HG03135 (cell line): Measurements from ENCODE around the gene FBXW10B.
A peak's percentile ranks its signal among the peaks of the same experiment; 100 is the strongest.
"Not testable (repeated sequence)": the region's sequence is repeated elsewhere in the genome, so short reads cannot be mapped to it uniquely, and the experiment has no call there.

Experiments used
- ATAC-seq: cut with Tn5 transposase; IDR thresholded peaks from one replicate; pipeline ENCODE4 v1.9.1; 2021; ENCODE audit warnings: mild to moderate bottlenecking, moderate library complexity; ENCODE audit not compliant: unreplicated experiment

The FBXW10B gene, protein sequence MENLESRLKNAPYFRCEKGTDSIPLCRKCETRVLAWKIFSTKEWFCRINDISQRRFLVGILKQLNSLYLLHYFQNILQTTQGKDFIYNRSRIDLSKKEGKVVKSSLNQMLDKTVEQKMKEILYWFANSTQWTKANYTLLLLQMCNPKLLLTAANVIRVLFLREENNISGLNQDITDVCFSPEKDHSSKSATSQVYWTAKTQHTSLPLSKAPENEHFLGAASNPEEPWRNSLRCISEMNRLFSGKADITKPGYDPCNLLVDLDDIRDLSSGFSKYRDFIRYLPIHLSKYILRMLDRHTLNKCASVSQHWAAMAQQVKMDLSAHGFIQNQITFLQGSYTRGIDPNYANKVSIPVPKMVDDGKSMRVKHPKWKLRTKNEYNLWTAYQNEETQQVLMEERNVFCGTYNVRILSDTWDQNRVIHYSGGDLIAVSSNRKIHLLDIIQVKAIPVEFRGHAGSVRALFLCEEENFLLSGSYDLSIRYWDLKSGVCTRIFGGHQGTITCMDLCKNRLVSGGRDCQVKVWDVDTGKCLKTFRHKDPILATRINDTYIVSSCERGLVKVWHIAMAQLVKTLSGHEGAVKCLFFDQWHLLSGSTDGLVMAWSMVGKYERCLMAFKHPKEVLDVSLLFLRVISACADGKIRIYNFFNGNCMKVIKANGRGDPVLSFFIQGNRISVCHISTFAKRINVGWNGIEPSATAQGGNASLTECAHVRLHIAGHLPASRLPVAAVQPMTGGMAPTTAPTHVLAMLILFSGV

GRCh38 chr17:15619331-15620058, at the start of gene FBXW10B:
TSS of gene FBXW10B (minus strand) at chr17:15619704. CDS start at chr17:15619512, 192 bp downstream.
- ATAC-seq, result not testable (repeated sequence)

GRCh38 chr17:15663691-15664090, 44.2 kb upstream of the FBXW10B start:
- ATAC-seq, result no peak

GRCh38 chr17:15663176-15663575, 43.7 kb upstream of the FBXW10B start:
- ATAC-seq, result no peak

DNA sequence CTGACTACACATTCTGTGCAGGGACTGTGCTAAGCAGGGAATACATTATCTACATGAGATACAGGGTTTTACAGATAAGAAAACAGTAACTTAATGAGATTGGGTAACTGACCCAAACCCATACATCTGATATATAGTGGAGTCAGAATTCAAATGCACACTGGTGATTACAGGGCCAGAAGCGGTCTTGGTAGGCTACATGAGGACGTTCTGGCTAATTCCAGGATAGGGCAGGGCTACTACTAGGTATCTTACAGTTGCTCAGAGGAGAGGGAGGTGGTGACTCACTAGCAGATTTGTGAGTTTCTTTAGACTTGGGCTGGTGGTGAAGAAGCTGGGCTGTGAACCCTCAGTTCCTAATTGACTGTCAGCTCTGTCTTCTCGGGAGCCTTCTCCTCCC, 43.2 kb upstream of the FBXW10B start:
- no peak for ATAC-seq

DNA sequence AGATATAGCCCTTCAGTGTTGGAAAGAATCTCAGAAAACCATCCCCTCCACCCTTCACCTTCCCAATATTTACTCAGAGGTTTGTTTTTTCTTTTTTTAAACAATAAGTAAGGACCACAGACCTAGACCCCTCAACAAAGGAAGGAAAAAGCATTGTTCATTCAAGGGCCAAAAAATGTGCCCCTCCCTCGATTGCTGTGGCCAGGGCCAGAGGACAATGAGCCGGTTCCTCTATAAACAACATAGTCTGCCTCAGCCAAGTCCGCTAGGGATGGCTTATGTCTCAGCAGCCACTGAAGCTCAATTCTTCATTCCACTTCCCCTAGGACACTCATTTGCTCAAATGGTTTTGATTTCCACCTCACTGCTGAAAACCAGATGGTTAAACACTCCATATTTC, 40.6 kb upstream of the FBXW10B start:
- no peak for ATAC-seq

DNA sequence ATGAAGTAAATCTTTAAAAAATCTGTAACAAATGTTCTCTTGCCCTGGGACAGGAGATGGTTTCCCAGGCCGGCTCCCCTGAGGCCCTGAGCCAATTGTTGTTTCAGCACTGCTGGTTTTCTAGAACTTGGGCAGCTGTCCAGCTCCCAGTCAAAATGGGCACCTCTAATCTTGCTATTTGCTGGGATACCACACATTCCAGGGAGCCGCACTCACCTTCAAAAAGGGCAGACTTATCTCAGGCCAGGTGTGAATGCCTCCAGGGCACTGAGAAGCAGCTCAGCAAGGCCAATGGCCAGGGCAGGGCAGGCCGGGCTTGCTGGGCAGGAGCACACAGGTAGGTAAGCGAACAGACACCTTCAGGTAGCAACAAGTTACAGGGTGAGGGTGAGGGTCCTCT, 40.2 kb upstream of the FBXW10B start:
- ATAC-seq, result no peak

GRCh38 chr17:15659236-15659635, 39.7 kb upstream of the FBXW10B start:
- no peak for ATAC-seq

- no peak for ATAC-seq
Measured at GRCh38 chr17:15658296-15658695, 38.8 kb upstream of the FBXW10B start.

- no peak for ATAC-seq
Measured at GRCh38 chr17:15657868-15658267, 38.4 kb upstream of the FBXW10B start.

DNA sequence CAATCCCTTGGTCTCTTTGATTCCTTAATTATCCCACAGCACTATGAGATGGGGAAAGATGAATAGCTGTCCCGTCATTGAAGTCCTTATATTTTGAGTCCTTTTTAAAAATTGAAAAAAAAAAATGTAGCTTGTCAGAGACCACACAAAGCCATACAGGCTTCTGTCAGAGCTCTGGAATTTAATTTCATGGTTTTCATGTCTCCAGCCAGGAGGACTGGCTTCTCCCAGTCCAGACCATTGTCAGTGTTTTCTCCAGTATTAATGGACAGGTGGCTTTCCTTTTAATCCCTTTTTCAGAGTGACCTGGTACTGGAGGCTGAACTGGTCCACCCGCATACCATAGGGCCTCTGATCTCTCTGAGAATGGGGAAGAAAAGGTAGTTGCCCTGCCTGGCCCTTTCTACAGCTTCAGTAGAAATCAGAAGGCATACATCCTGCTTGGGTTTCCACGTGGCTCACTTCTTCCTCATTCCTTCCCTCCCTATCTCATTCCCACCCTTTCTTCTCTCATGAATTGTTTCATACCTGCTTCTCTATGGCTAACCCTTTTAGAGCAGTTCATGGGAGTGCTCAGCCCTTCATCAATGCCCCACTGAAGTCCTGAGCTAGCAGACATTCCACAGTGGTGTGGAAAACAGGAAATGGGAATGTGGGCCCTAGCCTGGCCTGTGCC, 35.5 kb upstream of the FBXW10B start:
- no peak for ATAC-seq

DNA sequence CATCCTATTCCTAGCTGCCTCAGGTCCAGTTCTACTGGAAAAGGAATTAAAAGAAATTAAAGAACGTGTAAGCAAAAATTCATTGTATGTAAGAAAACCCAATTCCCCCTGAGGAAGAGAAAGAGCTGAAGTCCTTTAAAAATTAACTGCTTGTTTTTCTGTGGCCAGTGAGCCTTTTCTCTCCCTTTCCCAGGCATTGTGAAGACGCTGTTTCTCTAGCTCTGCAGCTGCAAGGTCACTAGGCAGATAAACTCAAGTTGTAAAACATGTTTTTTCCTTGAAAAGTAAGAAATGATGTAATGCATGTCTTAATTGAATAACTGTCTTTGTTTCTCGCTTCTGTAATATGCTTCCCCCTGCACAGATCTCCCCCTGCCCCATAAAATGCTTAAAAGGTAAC, 34.9 kb upstream of the FBXW10B start:
- not testable (repeated sequence) for ATAC-seq

- no peak for ATAC-seq
Measured at GRCh38 chr17:15652960-15653359, 33.5 kb upstream of the FBXW10B start.

DNA sequence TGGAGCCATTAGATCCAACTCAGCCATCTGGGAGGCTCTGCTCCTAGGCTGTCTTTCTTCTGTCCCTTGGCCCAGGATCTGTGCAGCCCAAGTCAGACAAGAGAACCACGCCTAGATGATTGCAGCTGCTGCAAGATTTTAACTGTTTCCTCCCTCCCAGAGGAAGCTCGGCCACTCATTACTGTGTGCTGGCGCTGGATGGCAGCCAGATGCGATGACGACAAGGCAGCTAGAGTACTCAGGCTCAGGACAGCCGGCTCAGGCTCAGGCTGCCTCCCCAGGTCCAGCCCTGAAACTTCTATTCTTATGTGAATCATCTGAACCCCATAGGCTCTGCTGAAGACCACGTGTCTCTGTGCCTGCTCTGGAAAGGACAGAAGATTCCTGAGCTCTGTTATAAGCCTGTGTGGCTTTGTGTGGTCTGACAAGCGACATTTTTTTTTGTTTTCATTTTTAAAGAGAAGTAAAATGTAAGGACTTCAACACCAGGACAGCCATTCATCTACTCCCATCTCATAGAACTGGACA, 32.1 kb upstream of the FBXW10B start:
- ATAC-seq, result peak; percentile 84

DNA sequence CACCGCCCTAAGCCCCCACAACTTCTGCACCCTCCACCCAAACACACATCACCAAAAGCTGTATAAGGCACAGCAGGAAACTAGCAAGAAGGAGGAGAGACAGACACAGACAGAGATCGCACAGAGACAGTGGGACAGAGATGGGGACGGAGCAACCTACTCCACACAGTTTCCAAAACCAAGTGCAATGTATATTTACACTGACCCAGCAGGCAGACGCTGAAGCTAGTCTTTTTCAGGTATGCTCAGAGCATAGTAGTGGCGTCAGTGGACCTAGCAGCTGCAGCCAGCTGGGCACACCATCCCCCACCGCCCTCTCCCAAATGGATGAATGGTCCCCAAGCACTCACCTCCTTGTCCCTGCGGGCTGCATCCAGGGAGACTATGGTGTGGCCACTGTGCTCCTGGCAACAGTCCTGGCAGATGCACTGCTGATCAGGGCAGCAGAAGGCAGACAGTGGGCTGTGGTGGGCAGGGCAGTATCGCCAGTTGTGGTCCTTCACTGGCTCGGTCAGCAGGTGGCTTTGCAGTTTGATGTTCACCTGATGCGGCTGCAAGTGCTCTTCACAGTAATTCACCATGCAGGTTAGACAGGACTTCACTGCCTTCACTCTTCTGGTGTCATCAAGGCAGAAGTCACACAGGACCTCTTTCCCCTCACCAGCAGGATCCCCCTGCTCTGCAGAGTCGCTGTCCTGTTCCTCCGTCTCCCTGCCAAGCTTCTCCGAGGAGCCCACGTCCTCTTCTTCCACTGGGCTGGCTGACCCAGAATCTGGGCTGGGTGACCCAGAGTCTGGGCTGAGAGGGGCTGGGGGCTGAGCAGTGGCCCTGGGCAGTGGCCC, 31.5 kb upstream of the FBXW10B start:
- ATAC-seq, result peak; percentile 12

DNA sequence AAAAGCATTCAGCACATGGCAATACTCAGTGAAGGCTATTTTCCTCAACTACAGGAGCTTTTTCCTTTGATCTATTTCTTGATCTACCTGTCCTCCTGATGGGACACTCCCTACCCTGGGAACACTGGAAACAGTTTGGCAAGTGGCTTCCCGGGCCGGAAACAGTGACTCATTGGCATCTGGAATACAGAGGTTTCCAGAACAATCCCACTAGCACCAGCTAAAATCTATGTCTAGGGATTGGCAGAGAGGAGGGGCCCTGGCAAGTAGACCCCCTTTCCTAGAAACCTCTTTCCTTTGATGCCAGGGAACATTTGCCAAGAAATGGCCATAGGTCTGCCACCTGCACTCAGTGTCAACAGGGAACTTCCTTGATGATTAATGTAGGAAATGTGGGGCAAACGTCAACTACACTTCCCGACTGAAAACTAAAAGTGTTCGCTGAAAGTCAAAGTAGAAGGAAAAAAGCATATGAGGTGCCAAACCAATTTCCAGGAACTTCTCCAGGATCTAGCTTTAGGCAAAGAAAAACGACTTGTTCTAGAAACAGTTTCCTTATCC, 30.4 kb upstream of the FBXW10B start:
- ATAC-seq, result no peak

GRCh38 chr17:15648386-15648785, 28.9 kb upstream of the FBXW10B start:
- ATAC-seq, result no peak

GRCh38 chr17:15645942-15646312, 26.4 kb upstream of the FBXW10B start:
- ATAC-seq, result not testable (repeated sequence)

DNA sequence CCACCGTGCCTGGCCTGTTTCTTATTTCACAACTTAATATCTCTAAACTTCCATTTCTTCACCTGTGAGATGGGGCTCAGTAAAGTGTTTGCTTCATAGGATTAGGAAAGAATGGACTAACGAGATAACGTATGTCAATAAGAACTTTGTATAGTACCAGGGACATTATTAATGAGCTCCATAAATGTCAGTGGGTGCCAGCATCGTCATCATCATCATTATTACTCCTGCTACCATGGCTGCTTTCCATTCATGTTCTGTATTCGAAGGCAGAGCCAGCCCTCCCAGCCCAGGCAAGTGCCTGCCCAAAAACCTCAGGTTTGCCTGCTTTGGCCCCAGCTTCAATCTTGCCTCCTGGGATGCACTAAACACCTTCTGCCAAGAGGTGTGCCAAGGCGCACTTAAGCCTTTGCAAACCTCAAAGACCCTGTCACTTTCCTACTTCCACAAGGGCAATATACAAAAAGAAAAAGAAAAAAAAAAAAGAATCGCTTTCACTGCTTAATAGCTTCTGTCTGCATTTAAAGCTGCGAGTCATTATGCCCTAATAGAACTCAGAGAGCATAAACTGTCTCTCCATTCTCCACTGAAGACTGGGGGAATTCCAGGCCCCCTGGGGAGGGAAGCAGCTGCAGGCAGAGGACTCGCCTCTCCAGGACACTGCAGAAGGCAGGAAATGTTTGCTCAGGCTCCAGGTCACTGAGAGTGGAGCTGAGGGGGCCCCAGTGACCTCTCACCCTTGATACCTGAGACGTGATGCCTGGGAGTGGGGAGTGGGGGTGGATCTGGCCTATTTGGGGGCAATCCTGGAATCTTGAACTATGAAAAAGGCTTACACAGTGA, 25.8 kb upstream of the FBXW10B start:
- ATAC-seq, result not testable (repeated sequence)
